ENCODE measurements around the gene KIF16B. TPM values are rescaled to one million over a fixed set of nuclear protein-coding genes. Genes with fewer than 3 reads are reported as not detected.

KIF16B gene
- total RNA-seq, 6 donors from 2014 or later: 18.4 to 114 (median 26.3) TPM

DNA sequence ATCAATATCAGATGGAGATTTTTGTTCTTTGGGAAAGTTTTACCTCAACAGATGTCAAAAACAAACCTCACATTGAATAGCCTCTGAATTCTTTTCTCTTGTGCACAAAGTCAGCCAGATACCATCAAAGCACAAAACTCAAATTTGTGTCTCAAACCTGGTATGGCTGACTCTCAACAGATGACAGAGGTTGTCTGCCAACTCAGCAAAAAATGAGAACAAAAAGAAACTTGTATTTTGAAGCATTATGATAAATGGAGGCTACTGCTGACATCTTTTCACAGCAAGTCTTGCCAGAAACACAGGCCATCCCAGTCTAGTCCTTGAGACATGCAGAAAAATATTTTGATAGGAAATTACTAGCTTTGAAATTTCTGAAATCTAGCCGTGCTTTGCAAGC, 79.8 kb downstream of the KIF16B start:
- H3K4me1 ChIP-seq: no peaks in the 10 kb centered on the region
- ATAC-seq (ENCODE audit: low FRiP score in 2 of 2) (no peak), DNase-seq (no peak)
- H3K4me3 ChIP-seq: no peak overlapping the region
- no peak overlapping the region for H3K27ac ChIP-seq
- no peaks in the 10 kb centered on the region for H3K27me3 ChIP-seq
- 95 to 100% methylated on average over 1 of the region's 1 CpG for WGBS, 2 donors
- no peaks in the 10 kb centered on the region for H3K9me3 ChIP-seq
- TF ChIP-seq, protein P1, sequence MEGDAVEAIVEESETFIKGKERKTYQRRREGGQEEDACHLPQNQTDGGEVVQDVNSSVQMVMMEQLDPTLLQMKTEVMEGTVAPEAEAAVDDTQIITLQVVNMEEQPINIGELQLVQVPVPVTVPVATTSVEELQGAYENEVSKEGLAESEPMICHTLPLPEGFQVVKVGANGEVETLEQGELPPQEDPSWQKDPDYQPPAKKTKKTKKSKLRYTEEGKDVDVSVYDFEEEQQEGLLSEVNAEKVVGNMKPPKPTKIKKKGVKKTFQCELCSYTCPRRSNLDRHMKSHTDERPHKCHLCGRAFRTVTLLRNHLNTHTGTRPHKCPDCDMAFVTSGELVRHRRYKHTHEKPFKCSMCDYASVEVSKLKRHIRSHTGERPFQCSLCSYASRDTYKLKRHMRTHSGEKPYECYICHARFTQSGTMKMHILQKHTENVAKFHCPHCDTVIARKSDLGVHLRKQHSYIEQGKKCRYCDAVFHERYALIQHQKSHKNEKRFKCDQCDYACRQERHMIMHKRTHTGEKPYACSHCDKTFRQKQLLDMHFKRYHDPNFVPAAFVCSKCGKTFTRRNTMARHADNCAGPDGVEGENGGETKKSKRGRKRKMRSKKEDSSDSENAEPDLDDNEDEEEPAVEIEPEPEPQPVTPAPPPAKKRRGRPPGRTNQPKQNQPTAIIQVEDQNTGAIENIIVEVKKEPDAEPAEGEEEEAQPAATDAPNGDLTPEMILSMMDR (IDR thresholded peaks at IDR 0.05): no peak
- TF ChIP-seq POLR2AphosphoS5 (IDR thresholded peaks at IDR 0.05) (no peak), POLR2A (IDR thresholded peaks at IDR 0.05) (no peak), EP300 (IDR thresholded peaks at IDR 0.05) (no peak)
- peaks cover 0 to 19% (median 1%) of the 10 kb centered on the region in 4 donors for H3K36me3 ChIP-seq

DNA sequence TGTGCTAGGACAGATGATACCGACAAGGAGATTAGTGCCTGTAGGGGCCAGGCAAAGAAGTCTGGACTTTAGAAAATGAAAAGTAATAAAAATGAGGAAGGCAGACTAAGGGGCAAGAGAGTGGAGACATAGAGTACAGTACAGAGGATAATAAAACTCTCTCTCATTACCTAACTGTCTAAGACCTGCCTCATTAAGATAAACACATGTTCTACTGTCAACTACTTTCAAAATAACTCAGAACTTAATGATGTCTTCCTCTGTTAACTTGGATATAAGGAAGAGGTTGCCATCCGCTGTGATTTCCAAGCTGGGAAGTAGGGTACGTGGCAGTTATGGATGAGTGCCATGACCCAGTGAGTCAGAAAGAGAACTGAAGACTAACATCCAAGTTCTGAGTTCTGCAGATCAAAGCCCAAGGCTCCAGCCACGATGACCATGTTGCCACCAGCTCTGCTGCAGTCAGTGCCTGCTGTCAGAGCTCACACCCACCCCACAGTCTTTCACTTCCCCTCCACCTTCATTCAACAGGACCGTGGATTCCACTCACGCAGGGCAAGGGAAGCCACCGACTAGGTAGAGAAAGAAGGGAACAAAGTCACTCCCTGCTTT, 81.8 kb downstream of the KIF16B start:
- TF ChIP-seq POLR2AphosphoS5 (IDR thresholded peaks at IDR 0.05) (no peak), POLR2A (IDR thresholded peaks at IDR 0.05) (no peak), EP300 (IDR thresholded peaks at IDR 0.05) (no peak)
- TF ChIP-seq, protein P1 (IDR thresholded peaks at IDR 0.05): no peak
- no peaks in the 10 kb centered on the region for H3K9me3 ChIP-seq
- DNase-seq (peak in 1 of 2 donors; percentile 26), ATAC-seq (ENCODE audit: low FRiP score in 2 of 2) (peak in 1 of 2 donors; percentile 75)
- WGBS, 2 donors: 64 to 78% methylated on average over 7 of the region's 7 CpGs
- H3K36me3 ChIP-seq: peaks cover 0 to 22% (median 1%) of the 10 kb centered on the region in 4 donors
- H3K27ac ChIP-seq: no peak overlapping the region
- H3K4me3 ChIP-seq: no peak overlapping the region
- H3K4me1 ChIP-seq: no peaks in the 10 kb centered on the region
- H3K27me3 ChIP-seq: no peaks in the 10 kb centered on the region

DNA sequence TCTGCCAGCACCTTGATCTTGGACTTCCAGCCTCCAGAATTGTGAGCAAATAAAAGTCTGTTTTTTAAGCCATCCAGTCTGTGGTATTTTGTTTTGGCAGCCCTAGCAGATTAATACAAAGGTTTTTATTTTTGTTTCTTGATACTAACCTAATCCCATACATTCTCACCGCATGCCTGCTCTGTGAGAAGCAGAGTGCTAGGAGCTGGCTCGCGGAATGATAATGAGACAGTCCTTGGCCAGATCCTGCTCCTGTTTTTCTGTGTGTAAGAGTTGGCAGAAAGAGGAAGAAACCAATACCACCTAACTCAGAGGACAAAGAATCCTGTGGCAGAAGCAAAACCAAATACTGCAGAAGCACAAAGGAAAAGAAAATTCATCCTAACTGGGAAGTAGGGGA, 82.6 kb downstream of the KIF16B start:
- H3K27me3 ChIP-seq: no peaks in the 10 kb centered on the region
- peaks cover 0 to 19% (median 1%) of the 10 kb centered on the region in 4 donors for H3K36me3 ChIP-seq
- WGBS, 2 donors: 88 to 89% methylated on average over 3 of the region's 3 CpGs
- DNase-seq: no peak
- TF ChIP-seq, protein P1 (IDR thresholded peaks at IDR 0.05): no peak
- ATAC-seq (ENCODE audit: low FRiP score in 2 of 2): peak in 1 of 2 donors; percentile 31
- no peaks in the 10 kb centered on the region for H3K9me3 ChIP-seq
- no peaks in the 10 kb centered on the region for H3K4me1 ChIP-seq
- no peak overlapping the region for H3K4me3 ChIP-seq
- no peak overlapping the region for H3K27ac ChIP-seq

DNA sequence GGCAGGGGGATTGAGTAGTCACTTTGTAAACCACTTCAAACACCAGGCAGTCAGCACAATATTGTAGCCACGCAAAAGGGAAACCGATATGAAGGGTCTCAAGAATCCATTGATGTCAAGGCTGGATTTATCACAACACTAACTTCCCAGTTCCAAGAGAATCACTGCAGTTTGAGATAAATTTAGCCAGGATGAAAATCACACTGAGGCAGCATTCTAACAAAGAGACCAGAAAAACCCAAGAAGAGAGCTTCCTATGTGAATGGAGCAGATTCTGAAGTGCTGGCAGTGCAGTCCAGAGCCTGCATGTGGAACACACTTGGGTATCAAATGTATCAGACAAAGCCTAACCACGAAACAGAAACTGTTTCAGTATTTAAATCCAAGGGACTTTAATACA, 84.6 kb downstream of the KIF16B start:
- Histone ChIP-seq H3K4me1 (no peaks in the 10 kb centered on the region), H3K4me3 (no peak overlapping the region), H3K36me3 (peaks cover 0 to 16% (median 1%) of the 10 kb centered on the region in 4 donors), H3K9me3 (no peaks in the 10 kb centered on the region), H3K27ac (no peak overlapping the region), H3K27me3 (no peaks in the 10 kb centered on the region)
- ATAC-seq (ENCODE audit: low FRiP score in 2 of 2) (no peak), DNase-seq (no peak)
- no peak for TF ChIP-seq EP300 (IDR thresholded peaks at IDR 0.05)
- no peak for TF ChIP-seq POLR2A (IDR thresholded peaks at IDR 0.05)
- TF ChIP-seq, protein P1 (IDR thresholded peaks at IDR 0.05): no peak
- no peak for TF ChIP-seq POLR2AphosphoS5 (IDR thresholded peaks at IDR 0.05)
- 91 to 94% methylated on average over 3 of the region's 3 CpGs for WGBS, 2 donors

- H3K9me3 ChIP-seq: no peaks in the 10 kb centered on the region
- no peak for DNase-seq
- no peak for TF ChIP-seq POLR2A (IDR thresholded peaks at IDR 0.05)
- no peak for TF ChIP-seq POLR2AphosphoS5 (IDR thresholded peaks at IDR 0.05)
- H3K36me3 ChIP-seq: peaks cover 0 to 11% (median 0%) of the 10 kb centered on the region in 4 donors
- H3K4me3 ChIP-seq: no peak overlapping the region
- no peaks in the 10 kb centered on the region for H3K27me3 ChIP-seq
- WGBS, 2 donors: 93 to 97% methylated on average over 8 of the region's 8 CpGs
- ATAC-seq (ENCODE audit: low FRiP score in 2 of 2): no peak
- no peak overlapping the region for H3K27ac ChIP-seq
- H3K4me1 ChIP-seq: no peaks in the 10 kb centered on the region
Measured at GRCh38 chr20:16488086-16488485, 85.2 kb downstream of the KIF16B start.
